ENCODE measurements around the gene DDIT4L. TPM values are rescaled to one million over a fixed set of nuclear protein-coding genes. Genes with fewer than 3 reads are reported as not detected.

The DDIT4L gene
- total RNA-seq, 2 donors from 2014 or later = 2.0 to 10.1 TPM

GRCh38 chr4:100170986-100171385 is 19.3 kb downstream of the DDIT4L start:
- Histone ChIP-seq H3K4me1 (no peaks in the 10 kb centered on the region), H3K36me3 (no peaks in the 10 kb centered on the region), H3K4me3 (no peak overlapping the region), H3K9me3 (no peaks in the 10 kb centered on the region), H3K27ac (no peak overlapping the region), H3K27me3 (no peaks in the 10 kb centered on the region)
- TF ChIP-seq, protein P1, sequence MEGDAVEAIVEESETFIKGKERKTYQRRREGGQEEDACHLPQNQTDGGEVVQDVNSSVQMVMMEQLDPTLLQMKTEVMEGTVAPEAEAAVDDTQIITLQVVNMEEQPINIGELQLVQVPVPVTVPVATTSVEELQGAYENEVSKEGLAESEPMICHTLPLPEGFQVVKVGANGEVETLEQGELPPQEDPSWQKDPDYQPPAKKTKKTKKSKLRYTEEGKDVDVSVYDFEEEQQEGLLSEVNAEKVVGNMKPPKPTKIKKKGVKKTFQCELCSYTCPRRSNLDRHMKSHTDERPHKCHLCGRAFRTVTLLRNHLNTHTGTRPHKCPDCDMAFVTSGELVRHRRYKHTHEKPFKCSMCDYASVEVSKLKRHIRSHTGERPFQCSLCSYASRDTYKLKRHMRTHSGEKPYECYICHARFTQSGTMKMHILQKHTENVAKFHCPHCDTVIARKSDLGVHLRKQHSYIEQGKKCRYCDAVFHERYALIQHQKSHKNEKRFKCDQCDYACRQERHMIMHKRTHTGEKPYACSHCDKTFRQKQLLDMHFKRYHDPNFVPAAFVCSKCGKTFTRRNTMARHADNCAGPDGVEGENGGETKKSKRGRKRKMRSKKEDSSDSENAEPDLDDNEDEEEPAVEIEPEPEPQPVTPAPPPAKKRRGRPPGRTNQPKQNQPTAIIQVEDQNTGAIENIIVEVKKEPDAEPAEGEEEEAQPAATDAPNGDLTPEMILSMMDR (IDR thresholded peaks at IDR 0.05) = no peak
- no peak for DNase-seq (ENCODE audit: low spot score)

DNA sequence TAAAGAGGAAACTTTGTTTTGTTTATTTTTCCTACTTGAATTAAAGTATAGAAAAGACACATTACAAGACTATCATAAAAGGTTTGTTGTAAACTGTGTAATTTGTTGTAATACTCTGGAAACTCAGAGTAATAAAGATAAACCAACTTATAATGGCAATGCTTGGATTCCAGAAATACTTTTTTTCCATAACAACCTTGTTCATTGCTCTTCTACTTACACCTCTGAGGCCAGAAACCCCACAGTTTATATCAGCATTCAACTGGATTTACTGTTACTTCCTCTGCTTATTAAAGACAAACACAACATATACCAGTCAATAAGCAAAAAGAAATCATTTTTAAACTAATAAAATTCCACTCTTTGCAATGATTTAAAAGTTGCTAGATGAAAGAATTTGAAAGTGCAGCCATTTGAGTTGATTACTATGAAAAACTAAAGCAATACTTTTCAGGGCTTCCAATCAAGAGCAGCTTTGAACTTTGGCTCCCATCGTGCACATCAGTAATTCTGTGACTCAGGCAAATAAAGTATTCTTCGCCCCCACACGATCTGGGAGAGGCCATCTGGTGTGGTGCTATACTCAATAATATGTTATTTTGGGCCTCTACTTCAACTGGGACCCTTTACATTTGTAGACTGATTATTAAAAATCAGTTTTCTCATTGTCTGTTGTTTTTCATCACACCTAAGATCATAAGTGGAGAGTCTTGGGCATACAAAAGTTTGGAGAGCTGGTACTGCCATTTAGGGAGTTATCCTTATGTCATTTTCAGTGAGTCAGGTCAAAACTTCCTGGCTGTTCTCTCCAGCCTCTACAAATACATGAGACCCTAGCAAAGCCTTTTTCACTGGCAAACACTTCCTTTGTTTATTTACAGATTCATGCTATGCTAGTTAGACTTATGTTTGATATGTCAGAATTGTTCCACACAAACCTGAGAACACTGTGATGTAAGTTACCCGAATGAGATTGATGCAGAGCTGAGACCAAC is 20.5 kb downstream of the DDIT4L start:
- Histone ChIP-seq H3K27me3 (no peaks in the 10 kb centered on the region), H3K36me3 (no peaks in the 10 kb centered on the region), H3K4me1 (no peaks in the 10 kb centered on the region), H3K27ac (no peak overlapping the region), H3K4me3 (no peak overlapping the region), H3K9me3 (no peaks in the 10 kb centered on the region)
- TF ChIP-seq, protein P1 (IDR thresholded peaks at IDR 0.05) = no peak
- no peak for DNase-seq (ENCODE audit: low spot score)

DNA sequence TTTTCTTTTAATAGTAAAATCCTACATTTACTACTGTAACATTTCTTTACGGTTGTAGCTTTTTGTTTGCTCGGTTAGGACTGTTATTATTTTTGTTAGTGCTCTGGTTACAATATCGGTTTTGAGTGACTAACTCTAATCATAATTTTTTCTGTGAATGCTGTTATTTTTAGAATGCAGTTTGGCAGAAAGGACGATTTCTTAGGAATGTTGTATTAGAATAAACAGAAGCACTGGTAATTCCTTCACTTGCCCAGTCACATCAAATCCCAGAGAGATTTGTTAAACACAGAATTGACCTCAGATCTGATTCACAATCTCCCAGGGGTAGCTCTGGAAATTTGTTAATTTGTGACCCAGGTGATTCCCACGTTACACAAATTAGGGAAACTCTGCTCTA is 21.7 kb downstream of the DDIT4L start:
- Histone ChIP-seq H3K27me3 (no peaks in the 10 kb centered on the region), H3K9me3 (no peaks in the 10 kb centered on the region), H3K4me1 (no peaks in the 10 kb centered on the region), H3K4me3 (no peak overlapping the region), H3K36me3 (no peaks in the 10 kb centered on the region), H3K27ac (no peak overlapping the region)
- no peak for DNase-seq (ENCODE audit: low spot score)
- TF ChIP-seq, protein P1 (IDR thresholded peaks at IDR 0.05) = no peak

DNA sequence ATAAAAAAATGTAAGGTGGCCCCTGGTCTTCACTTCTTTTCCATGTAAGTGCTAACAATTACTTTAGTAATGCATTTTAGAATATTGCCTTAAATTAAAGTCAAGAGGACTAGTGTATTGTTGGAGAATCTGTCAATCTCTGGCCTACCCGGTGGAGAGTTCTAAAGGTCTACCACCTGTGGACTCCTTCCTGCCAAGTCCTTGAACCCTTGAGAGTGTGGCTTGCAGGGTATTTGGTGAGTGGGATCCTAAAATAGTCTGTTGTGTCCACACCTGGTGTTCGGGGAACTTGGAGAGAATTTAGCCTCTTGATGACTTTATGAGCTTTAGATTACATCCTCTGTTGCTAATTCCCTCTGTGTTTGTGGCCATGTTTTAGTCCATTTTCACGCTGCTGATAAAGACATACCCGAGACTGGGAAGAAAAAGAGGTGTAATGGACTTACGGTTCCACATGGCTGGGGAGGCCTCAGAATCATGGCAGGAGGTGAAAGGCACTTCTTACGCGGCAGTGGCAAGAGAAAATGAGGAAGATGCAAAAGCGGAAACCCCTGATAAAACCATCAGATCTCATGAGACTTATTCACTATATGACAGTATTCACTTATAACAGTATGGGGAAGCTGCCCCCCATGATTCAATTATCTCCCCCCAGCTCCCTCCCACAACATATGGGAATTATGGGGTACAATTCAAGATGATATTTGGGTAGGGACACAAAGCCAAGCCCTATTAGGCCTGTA is 23.8 kb downstream of the DDIT4L start:
- DNase-seq (ENCODE audit: low spot score) = no peak
- H3K4me3 ChIP-seq = no peak overlapping the region
- H3K27ac ChIP-seq = no peak overlapping the region
- H3K9me3 ChIP-seq = peaks cover 6 to 11% of the 10 kb centered on the region in 2 donors
- TF ChIP-seq, protein P1 (IDR thresholded peaks at IDR 0.05) = no peak
- H3K4me1 ChIP-seq = no peaks in the 10 kb centered on the region
- no peaks in the 10 kb centered on the region for H3K27me3 ChIP-seq
- no peaks in the 10 kb centered on the region for H3K36me3 ChIP-seq

GRCh38 chr4:100165809-100166208 is 24.5 kb downstream of the DDIT4L start:
- peaks cover 6 to 15% of the 10 kb centered on the region in 2 donors for H3K9me3 ChIP-seq
- H3K4me3 ChIP-seq = no peak overlapping the region
- H3K27me3 ChIP-seq = no peaks in the 10 kb centered on the region
- no peak overlapping the region for H3K27ac ChIP-seq
- DNase-seq (ENCODE audit: low spot score) = no peak
- H3K4me1 ChIP-seq = no peaks in the 10 kb centered on the region
- TF ChIP-seq, protein P1 (IDR thresholded peaks at IDR 0.05) = no peak
- H3K36me3 ChIP-seq = no peaks in the 10 kb centered on the region
